ENCODE results near the gene IL5RA.

Gene IL5RA

GRCh38 chr3:3074551-3075257, 35.5 kb downstream of the IL5RA start:
- Histone ChIP-seq H3K4me3 (ENCODE audit: low read length) (no peak overlapping the region), H3K27me3 (ENCODE audit: control insufficient read depth, insufficient read depth, low read length) (no peaks in the 10 kb centered on the region), H3K9ac (ENCODE audit: low read length) (no peak overlapping the region), H3K27ac (ENCODE audit: low read depth, low read length) (no peak overlapping the region), H3K4me1 (ENCODE audit: control insufficient read depth, insufficient read depth, low read length) (no peaks in the 10 kb centered on the region), H3K36me3 (ENCODE audit: control insufficient read depth, insufficient read depth, low read length) (no peaks in the 10 kb centered on the region)

GRCh38 chr3:3071136-3071535, 39.0 kb downstream of the IL5RA start:
- H3K9ac ChIP-seq (ENCODE audit: low read length), result no peak overlapping the region
- no peak overlapping the region for H3K4me3 ChIP-seq (ENCODE audit: low read length)
- H3K36me3 ChIP-seq (ENCODE audit: control insufficient read depth, insufficient read depth, low read length), result no peaks in the 10 kb centered on the region
- no peaks in the 10 kb centered on the region for H3K27me3 ChIP-seq (ENCODE audit: control insufficient read depth, insufficient read depth, low read length)
- no peaks in the 10 kb centered on the region for H3K4me1 ChIP-seq (ENCODE audit: control insufficient read depth, insufficient read depth, low read length)
- H3K27ac ChIP-seq (ENCODE audit: low read depth, low read length), result no peak overlapping the region

- no peak overlapping the region for H3K27ac ChIP-seq (ENCODE audit: low read depth, low read length)
- H3K9ac ChIP-seq (ENCODE audit: low read length), result no peak overlapping the region
Observed at GRCh38 chr3:3069723-3070122, 40.5 kb downstream of the IL5RA start.

DNA sequence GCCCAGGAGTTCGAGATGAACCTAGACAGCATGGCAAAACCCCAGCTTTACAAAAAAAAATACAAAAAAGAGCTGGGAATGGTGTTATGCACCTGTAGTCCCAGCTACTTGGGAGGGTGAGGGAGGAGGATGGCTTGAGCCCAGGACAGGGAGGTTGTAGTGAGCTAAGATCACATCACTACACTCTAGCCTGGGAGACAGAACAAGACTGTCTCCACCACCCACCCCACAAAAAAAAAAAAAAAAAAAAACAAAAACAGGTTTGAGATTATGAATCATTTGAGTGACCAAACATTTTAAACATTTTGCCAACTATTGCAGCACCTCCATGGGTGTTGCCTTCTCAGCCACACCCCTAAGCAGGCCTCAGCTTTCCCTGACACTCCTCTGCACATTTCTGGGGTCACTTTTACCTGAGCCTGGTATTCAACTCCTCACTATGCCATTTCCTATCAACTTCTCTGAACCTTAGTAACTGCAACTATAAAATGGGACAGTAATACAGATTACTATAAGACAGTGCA, 41.8 kb downstream of the IL5RA start:
- no peaks in the 10 kb centered on the region for H3K36me3 ChIP-seq (ENCODE audit: control insufficient read depth, insufficient read depth, low read length)
- no peak overlapping the region for H3K27ac ChIP-seq (ENCODE audit: low read depth, low read length)
- H3K4me3 ChIP-seq (ENCODE audit: low read length), result no peak overlapping the region
- no peaks in the 10 kb centered on the region for H3K27me3 ChIP-seq (ENCODE audit: control insufficient read depth, insufficient read depth, low read length)
- H3K4me1 ChIP-seq (ENCODE audit: control insufficient read depth, insufficient read depth, low read length), result no peaks in the 10 kb centered on the region
- no peak overlapping the region for H3K9ac ChIP-seq (ENCODE audit: low read length)

More at GRCh38 chr3:3069723-3070122, 40.5 kb downstream of the IL5RA start:
- Histone ChIP-seq H3K4me3 (ENCODE audit: low read length) (no peak overlapping the region), H3K4me1 (ENCODE audit: control insufficient read depth, insufficient read depth, low read length) (no peaks in the 10 kb centered on the region), H3K36me3 (ENCODE audit: control insufficient read depth, insufficient read depth, low read length) (no peaks in the 10 kb centered on the region), H3K27me3 (ENCODE audit: control insufficient read depth, insufficient read depth, low read length) (no peaks in the 10 kb centered on the region)

- no peak overlapping the region for H3K27ac ChIP-seq (ENCODE audit: low read depth, low read length)
- no peak overlapping the region for H3K9ac ChIP-seq (ENCODE audit: low read length)
- H3K36me3 ChIP-seq (ENCODE audit: control insufficient read depth, insufficient read depth, low read length), result no peaks in the 10 kb centered on the region
- no peak overlapping the region for H3K4me3 ChIP-seq (ENCODE audit: low read length)
- H3K27me3 ChIP-seq (ENCODE audit: control insufficient read depth, insufficient read depth, low read length), result no peaks in the 10 kb centered on the region
- no peaks in the 10 kb centered on the region for H3K4me1 ChIP-seq (ENCODE audit: control insufficient read depth, insufficient read depth, low read length)
Observed at GRCh38 chr3:3066910-3067309, 43.3 kb downstream of the IL5RA start.

DNA sequence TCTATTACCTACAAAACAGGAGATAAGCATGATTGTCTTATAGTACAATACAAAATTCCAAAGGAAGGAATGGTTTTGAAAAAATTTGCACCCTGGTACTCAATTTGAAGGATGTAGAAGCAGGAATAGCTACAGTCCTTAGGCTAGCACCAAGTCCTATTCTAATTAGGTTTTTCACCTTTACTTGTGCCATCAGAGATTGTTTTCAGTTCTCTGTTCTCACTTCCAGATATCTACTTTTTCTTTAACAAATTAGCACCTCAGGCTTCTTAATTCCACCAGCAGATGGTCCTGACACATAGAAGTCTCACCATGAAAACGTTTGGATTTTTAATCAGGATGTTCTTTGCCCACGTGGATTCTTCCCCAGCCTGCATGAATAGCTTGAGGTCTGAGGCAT, 43.8 kb downstream of the IL5RA start:
- no peak overlapping the region for H3K9ac ChIP-seq (ENCODE audit: low read length)
- H3K27ac ChIP-seq (ENCODE audit: low read depth, low read length), result no peak overlapping the region
- no peaks in the 10 kb centered on the region for H3K36me3 ChIP-seq (ENCODE audit: control insufficient read depth, insufficient read depth, low read length)
- no peaks in the 10 kb centered on the region for H3K27me3 ChIP-seq (ENCODE audit: control insufficient read depth, insufficient read depth, low read length)
- H3K4me1 ChIP-seq (ENCODE audit: control insufficient read depth, insufficient read depth, low read length), result no peaks in the 10 kb centered on the region
- H3K4me3 ChIP-seq (ENCODE audit: low read length), result no peak overlapping the region

DNA sequence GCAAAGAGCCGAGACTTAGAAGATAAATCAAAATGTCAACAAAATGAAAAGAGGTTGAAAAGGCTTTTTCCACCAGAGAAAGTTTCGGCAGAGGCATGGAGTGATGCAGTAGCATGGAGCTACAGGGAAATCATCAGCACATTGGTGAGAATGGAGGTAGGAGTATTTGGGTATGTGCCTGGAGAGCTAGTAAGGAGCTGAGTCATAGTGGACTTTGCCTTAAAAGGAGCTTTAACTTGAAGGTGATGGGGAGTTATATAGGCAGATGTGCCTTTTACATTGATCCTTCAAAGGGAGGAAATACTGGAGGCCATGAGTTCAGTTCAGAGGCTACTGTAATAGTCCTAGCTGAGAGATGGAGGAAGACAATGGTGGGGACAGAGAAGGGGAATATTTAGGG, 44.3 kb downstream of the IL5RA start:
- H3K27ac ChIP-seq (ENCODE audit: low read depth, low read length), result no peak overlapping the region
- no peak overlapping the region for H3K4me3 ChIP-seq (ENCODE audit: low read length)
- no peaks in the 10 kb centered on the region for H3K27me3 ChIP-seq (ENCODE audit: control insufficient read depth, insufficient read depth, low read length)
- H3K4me1 ChIP-seq (ENCODE audit: control insufficient read depth, insufficient read depth, low read length), result no peaks in the 10 kb centered on the region
- H3K9ac ChIP-seq (ENCODE audit: low read length), result no peak overlapping the region
- H3K36me3 ChIP-seq (ENCODE audit: control insufficient read depth, insufficient read depth, low read length), result no peaks in the 10 kb centered on the region

DNA sequence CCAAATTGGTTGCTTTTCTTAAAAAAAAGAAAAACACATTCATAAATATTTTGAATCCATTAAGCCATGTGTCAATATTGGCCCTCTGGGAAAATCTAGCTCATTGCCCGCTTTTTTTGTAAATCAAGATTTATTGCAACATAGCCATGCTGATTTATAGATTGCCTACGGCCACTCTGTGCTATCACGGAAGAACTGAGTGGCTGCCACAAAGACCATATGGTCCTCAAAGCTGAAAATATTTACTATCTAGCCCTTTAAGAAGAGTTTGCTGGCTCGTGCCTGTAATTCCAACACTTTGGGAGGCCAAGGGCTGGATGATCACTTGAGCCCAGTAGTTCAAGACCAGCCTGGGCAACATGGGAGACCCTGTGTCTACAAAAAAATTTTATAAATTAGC, 45.9 kb downstream of the IL5RA start:
- Histone ChIP-seq H3K27me3 (ENCODE audit: control insufficient read depth, insufficient read depth, low read length) (no peaks in the 10 kb centered on the region), H3K27ac (ENCODE audit: low read depth, low read length) (no peak overlapping the region), H3K36me3 (ENCODE audit: control insufficient read depth, insufficient read depth, low read length) (no peaks in the 10 kb centered on the region), H3K4me1 (ENCODE audit: control insufficient read depth, insufficient read depth, low read length) (no peaks in the 10 kb centered on the region), H3K4me3 (ENCODE audit: low read length) (no peak overlapping the region), H3K9ac (ENCODE audit: low read length) (no peak overlapping the region)

DNA sequence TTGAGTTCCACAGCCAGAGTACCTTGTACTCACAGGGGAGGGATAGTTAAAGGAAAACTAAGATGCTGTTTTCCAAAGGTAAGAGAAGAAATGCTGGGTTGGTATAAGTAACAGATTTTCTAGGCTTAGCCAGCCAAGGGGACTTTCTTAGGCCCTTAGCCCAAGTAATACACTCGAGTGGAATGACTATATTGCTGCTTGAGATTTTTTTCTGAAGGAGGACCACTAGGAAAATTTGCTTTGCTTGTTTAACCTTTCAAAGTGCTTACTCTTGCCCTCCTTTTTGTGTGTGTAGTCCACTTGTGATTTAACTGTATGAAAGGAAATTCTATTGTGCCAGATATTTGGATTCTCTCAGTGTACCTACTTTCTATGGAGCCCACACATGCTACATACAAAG, 50.5 kb downstream of the IL5RA start:
- no peaks in the 10 kb centered on the region for H3K4me1 ChIP-seq (ENCODE audit: control insufficient read depth, insufficient read depth, low read length)
- H3K4me3 ChIP-seq (ENCODE audit: low read length), result no peak overlapping the region
- no peak overlapping the region for H3K27ac ChIP-seq (ENCODE audit: low read depth, low read length)
- H3K9ac ChIP-seq (ENCODE audit: low read length), result no peak overlapping the region
- H3K36me3 ChIP-seq (ENCODE audit: control insufficient read depth, insufficient read depth, low read length), result no peaks in the 10 kb centered on the region
- H3K27me3 ChIP-seq (ENCODE audit: control insufficient read depth, insufficient read depth, low read length), result no peaks in the 10 kb centered on the region

DNA sequence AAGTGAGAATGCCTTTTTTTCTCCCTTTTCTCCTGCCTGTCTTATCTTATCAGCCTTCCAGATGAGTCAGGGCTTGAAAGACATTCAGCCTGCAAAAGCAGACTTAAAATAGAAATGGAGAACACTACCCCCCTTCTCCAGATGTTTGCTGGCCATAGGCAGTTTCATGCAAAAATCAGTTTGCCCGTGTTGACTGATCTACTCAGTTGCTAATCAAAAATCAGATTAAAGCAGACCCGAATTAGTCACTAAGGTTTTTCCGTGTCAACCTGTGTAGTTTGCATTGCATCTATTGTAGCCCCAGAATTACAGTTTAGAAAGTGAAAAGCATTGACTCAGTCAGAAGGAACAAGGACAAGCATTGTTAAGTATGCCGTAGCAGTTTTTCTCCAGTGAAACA, 56.2 kb downstream of the IL5RA start:
- Histone ChIP-seq H3K4me3 (ENCODE audit: low read length) (no peak overlapping the region), H3K9ac (ENCODE audit: low read length) (no peak overlapping the region)

DNA sequence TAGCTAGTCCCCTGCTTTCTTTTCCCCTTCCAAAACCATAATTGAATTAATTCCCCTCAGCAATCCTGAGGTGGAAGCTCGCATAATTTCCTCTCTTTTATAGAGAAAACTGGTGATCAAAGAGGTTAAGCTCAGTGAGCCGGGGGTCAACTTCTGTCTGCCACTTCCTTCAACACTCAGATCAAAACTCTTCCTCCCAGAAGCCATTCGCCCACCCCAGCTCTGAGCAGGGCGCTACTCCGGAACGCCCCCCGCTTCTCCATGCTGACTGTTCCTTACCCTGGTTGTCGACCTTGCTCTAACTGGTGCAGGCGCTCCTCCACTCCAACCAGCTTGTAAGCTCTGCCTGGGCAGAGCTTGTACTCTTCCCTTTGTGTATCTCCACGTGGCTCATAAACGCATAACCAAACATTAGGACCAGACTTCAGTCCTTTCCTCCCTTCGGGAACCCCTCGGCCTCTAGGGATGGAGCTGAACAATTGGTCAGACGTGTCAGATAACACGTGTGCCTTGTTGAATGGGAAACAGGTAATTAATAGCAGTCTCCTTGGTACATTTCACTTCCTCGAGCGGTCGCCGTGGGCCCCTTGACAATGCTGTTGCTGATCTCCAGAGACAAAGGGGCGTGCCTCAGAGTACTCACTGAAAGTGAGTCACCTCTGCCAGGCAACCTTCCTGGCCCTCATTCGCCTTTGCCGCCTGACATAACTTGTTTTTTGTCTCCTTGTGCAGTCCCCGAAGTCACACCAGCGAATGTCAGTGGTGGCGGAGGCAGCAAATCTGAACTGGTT, 71.8 kb downstream of the IL5RA start:
- H3K27ac ChIP-seq (ENCODE audit: low read depth, low read length), result no peak overlapping the region
- no peak overlapping the region for H3K4me3 ChIP-seq (ENCODE audit: low read length)
- no peaks in the 10 kb centered on the region for H3K27me3 ChIP-seq (ENCODE audit: control insufficient read depth, insufficient read depth, low read length)
- no peak overlapping the region for H3K9ac ChIP-seq (ENCODE audit: low read length)
- H3K4me1 ChIP-seq (ENCODE audit: control insufficient read depth, insufficient read depth, low read length), result no peaks in the 10 kb centered on the region
- no peaks in the 10 kb centered on the region for H3K36me3 ChIP-seq (ENCODE audit: control insufficient read depth, insufficient read depth, low read length)

More for the DNA sequence above, 56.2 kb downstream of the IL5RA start:
- no peaks in the 10 kb centered on the region for H3K4me1 ChIP-seq (ENCODE audit: control insufficient read depth, insufficient read depth, low read length)
- H3K27ac ChIP-seq (ENCODE audit: low read depth, low read length), result no peak overlapping the region
- no peaks in the 10 kb centered on the region for H3K27me3 ChIP-seq (ENCODE audit: control insufficient read depth, insufficient read depth, low read length)
- no peaks in the 10 kb centered on the region for H3K36me3 ChIP-seq (ENCODE audit: control insufficient read depth, insufficient read depth, low read length)

GRCh38 chr3:3037156-3037555, 73.0 kb downstream of the IL5RA start:
- Histone ChIP-seq H3K36me3 (ENCODE audit: control insufficient read depth, insufficient read depth, low read length) (no peaks in the 10 kb centered on the region), H3K27ac (ENCODE audit: low read depth, low read length) (no peak overlapping the region), H3K4me3 (ENCODE audit: low read length) (no peak overlapping the region), H3K9ac (ENCODE audit: low read length) (no peak overlapping the region), H3K4me1 (ENCODE audit: control insufficient read depth, insufficient read depth, low read length) (no peaks in the 10 kb centered on the region), H3K27me3 (ENCODE audit: control insufficient read depth, insufficient read depth, low read length) (no peaks in the 10 kb centered on the region)
